Neural cell (in vitro differentiated cells): ENCODE data around the gene TF. TPM values are rescaled to one million over a fixed set of nuclear protein-coding genes. Genes with fewer than 3 reads are reported as not detected.

Experiments
- H2AFZ ChIP-seq: fragments of 200-600, 300-800 bp; sonication (generic), shearing (Covaris generic); 2 replicates; pipeline ENCODE4 v1.6.0; 2014; ENCODE audit warnings: low read depth, mild to moderate bottlenecking, antibody characterized with exemption, low read length, moderate library complexity
- H3F3A ChIP-seq: fragments of 200-600 bp; shearing (Covaris generic); 2 replicates; pipeline ENCODE4 v1.6.1; 2016; ENCODE audit warnings: mild to moderate bottlenecking, moderate library complexity, mixed read lengths, antibody characterized with exemption, low read length; ENCODE audit not compliant: insufficient read depth, poor library complexity, severe bottlenecking
- H3K27ac ChIP-seq: fragments of 200-600, 300-800 bp; sonication (generic), shearing (Covaris generic); 2 replicates; pipeline ENCODE4 v1.5.1; 2014; ENCODE audit warnings: mild to moderate bottlenecking, low read length, moderate library complexity
- H3K27me3 ChIP-seq: fragments of 300-800, 200-600 bp; sonication (generic), shearing (Covaris generic); 2 replicates; pipeline ENCODE4 v1.6.0; 2014; ENCODE audit warnings: mild to moderate bottlenecking, low read depth, low read length, moderate library complexity; ENCODE audit not compliant: insufficient read depth
- H3K36me3 ChIP-seq: fragments of 300-800, 200-600 bp; sonication (generic), shearing (Covaris generic); 2 replicates; pipeline ENCODE4 v1.5.1; 2014; ENCODE audit warnings: mild to moderate bottlenecking, antibody characterized with exemption, low read length, moderate library complexity; ENCODE audit not compliant: insufficient read depth
- H3K4me2 ChIP-seq: fragments of 300-800, 200-600 bp; sonication (generic), shearing (Covaris generic); 2 replicates; pipeline ENCODE4 v1.6.0; 2014; ENCODE audit warnings: mild to moderate bottlenecking, low read length
- H3K4me3 ChIP-seq: fragments of 300-800, 200-600 bp; sonication (generic), shearing (Covaris generic); 2 replicates; pipeline ENCODE4 v1.5.1; 2014; ENCODE audit warnings: mild to moderate bottlenecking, low read length, moderate library complexity
- H3K79me2 ChIP-seq: fragments of 200-600 bp; shearing (Covaris generic); replicated peaks from 2 replicates; pipeline ENCODE4 v1.6.0; 2014; ENCODE audit warnings: mild to moderate bottlenecking, low read length, moderate library complexity; ENCODE audit not compliant: insufficient read depth
- H3K9ac ChIP-seq: fragments of 300-800, 200-600 bp; sonication (generic), shearing (Covaris generic); 2 replicates; pipeline ENCODE4 v1.6.1; 2016; ENCODE audit warnings: mild to moderate bottlenecking, low read length, mixed read lengths
- H3K9me2 ChIP-seq: fragments of 200-600 bp; shearing (Covaris generic); 2 replicates; pipeline ENCODE4 v1.6.1; 2016; ENCODE audit warnings: mild to moderate bottlenecking, low read length, mixed read lengths; ENCODE audit not compliant: insufficient read depth
- H3K9me3 ChIP-seq: fragments of 200-600, 300-800 bp; sonication (generic), shearing (Covaris generic); 2 replicates; pipeline ENCODE4 v1.6.1; 2016; ENCODE audit warnings: mild to moderate bottlenecking, mixed run types, low read length, moderate library complexity, mixed read lengths
- H4K20me1 ChIP-seq: fragments of 200-600 bp; shearing (Covaris generic); 2 replicates; pipeline ENCODE4 v1.6.1; 2016; ENCODE audit warnings: mild to moderate bottlenecking, mixed run types; ENCODE audit not compliant: insufficient read depth
- CTCF ChIP-seq: fragments of 450-650 bp; IDR thresholded peaks from 2 replicates; pipeline ENCODE4 v1.5.1; 2014; ENCODE audit warnings: antibody characterized with exemption, mild to moderate bottlenecking, moderate library complexity; ENCODE audit not compliant: poor library complexity, severe bottlenecking
- EP300 ChIP-seq: fragments of 450-650 bp; conservative IDR thresholded peaks from 2 replicates; pipeline ENCODE4 v1.6.1; 2014; ENCODE audit warnings: antibody characterized with exemption, mild to moderate bottlenecking, moderate library complexity; ENCODE audit not compliant: poor library complexity, severe bottlenecking
- EZH2 ChIP-seq: fragments of 200-600, 300-800 bp; shearing (Covaris generic), sonication (generic); IDR thresholded peaks from 2 replicates; pipeline ENCODE4 v1.6.1; 2014; ENCODE audit warnings: antibody characterized with exemption, low read length, borderline replicate concordance, mild to moderate bottlenecking; ENCODE audit not compliant: insufficient read depth, poor library complexity, severe bottlenecking
- MXI1 ChIP-seq: fragments of 450-650 bp; conservative IDR thresholded peaks from 2 replicates; pipeline ENCODE4 v1.6.1; 2014; ENCODE audit warnings: antibody characterized with exemption, mild to moderate bottlenecking; ENCODE audit not compliant: poor library complexity, severe bottlenecking
- POLR2AphosphoS5 ChIP-seq: IDR thresholded peaks from 2 replicates; pipeline ENCODE4 v1.6.1; 2012
- RAD21 ChIP-seq: fragments of 450-650 bp; conservative IDR thresholded peaks from 2 replicates; pipeline ENCODE4 v1.6.1; 2014; ENCODE audit warnings: antibody characterized with exemption, mild to moderate bottlenecking, moderate library complexity
- REST ChIP-seq: IDR thresholded peaks from 2 replicates; pipeline ENCODE4 v1.6.1; 2012; ENCODE audit warnings: borderline replicate concordance
- SMC3 ChIP-seq: fragments of 450-650 bp; conservative IDR thresholded peaks from 2 replicates; pipeline ENCODE4 v1.6.1; 2014; ENCODE audit warnings: antibody characterized with exemption, mild to moderate bottlenecking, moderate library complexity; ENCODE audit not compliant: poor library complexity
- TAF1 ChIP-seq: IDR thresholded peaks from 2 replicates; pipeline ENCODE4 v1.6.1; 2012; ENCODE audit warnings: low read depth
- polyA plus RNA-seq: library from polyadenylated mRNA; depleted of rRNA; stranded (reverse); fragments of >200 nt; gene quantifications from 2 replicates; pipeline ENCODE4 v1.2.3, GENCODE V29; 2014

Gene TF
- polyA plus RNA-seq, 1 donor from 2014 or later, result 1.4 TPM

- Histone ChIP-seq H3K9me3 (no peaks in the 10 kb centered on the region), H3K79me2 (no peaks in the 10 kb centered on the region), H3K27ac (no peak overlapping the region), H3K4me3 (no peak overlapping the region), H4K20me1 (no peaks in the 10 kb centered on the region), H3K9ac (no peak overlapping the region), H3K9me2 (no peaks in the 10 kb centered on the region), H2AFZ (no peak overlapping the region), H3K36me3 (no peaks in the 10 kb centered on the region), H3K27me3 (no peaks in the 10 kb centered on the region), H3K4me2 (no peak overlapping the region), H3F3A (no peaks in the 10 kb centered on the region)
- TF ChIP-seq POLR2AphosphoS5 (no peak), REST (no peak), EP300 (no peak), MXI1 (no peak), RAD21 (no peak), SMC3 (no peak), TAF1 (no peak), EZH2 (no peak), CTCF (no peak)
Observed at GRCh38 chr3:133776794-133777438, 30.7 kb downstream of the TF start.

GRCh38 chr3:133777807-133778568, 31.8 kb downstream of the TF start:
- no peaks in the 10 kb centered on the region for H3K36me3 ChIP-seq
- H4K20me1 ChIP-seq, result no peaks in the 10 kb centered on the region
- no peak overlapping the region for H2AFZ ChIP-seq
- no peak overlapping the region for H3K9ac ChIP-seq
- H3K9me2 ChIP-seq, result no peaks in the 10 kb centered on the region
- no peak for TF ChIP-seq REST
- TF ChIP-seq RAD21, result no peak
- TF ChIP-seq TAF1, result no peak
- TF ChIP-seq EP300, result no peak
- no peak for TF ChIP-seq MXI1
- no peak for TF ChIP-seq POLR2AphosphoS5
- TF ChIP-seq SMC3, result no peak
- TF ChIP-seq EZH2, result no peak
- TF ChIP-seq CTCF, result no peak
- H3K27ac ChIP-seq, result no peak overlapping the region
- no peaks in the 10 kb centered on the region for H3F3A ChIP-seq
- H3K4me3 ChIP-seq, result no peak overlapping the region
- H3K9me3 ChIP-seq, result no peaks in the 10 kb centered on the region
- H3K4me2 ChIP-seq, result no peak overlapping the region
- H3K27me3 ChIP-seq, result no peaks in the 10 kb centered on the region
- no peaks in the 10 kb centered on the region for H3K79me2 ChIP-seq
